HG02759 (cell line): ENCODE measurements around the gene TSHZ2.

Experiments used
- ATAC-seq: cut with Tn5 transposase; IDR thresholded peaks from one replicate; pipeline ENCODE4 v1.9.1; 2021; ENCODE audit warnings: mild to moderate bottlenecking, moderate library complexity; ENCODE audit not compliant: unreplicated experiment

TSHZ2 gene

DNA sequence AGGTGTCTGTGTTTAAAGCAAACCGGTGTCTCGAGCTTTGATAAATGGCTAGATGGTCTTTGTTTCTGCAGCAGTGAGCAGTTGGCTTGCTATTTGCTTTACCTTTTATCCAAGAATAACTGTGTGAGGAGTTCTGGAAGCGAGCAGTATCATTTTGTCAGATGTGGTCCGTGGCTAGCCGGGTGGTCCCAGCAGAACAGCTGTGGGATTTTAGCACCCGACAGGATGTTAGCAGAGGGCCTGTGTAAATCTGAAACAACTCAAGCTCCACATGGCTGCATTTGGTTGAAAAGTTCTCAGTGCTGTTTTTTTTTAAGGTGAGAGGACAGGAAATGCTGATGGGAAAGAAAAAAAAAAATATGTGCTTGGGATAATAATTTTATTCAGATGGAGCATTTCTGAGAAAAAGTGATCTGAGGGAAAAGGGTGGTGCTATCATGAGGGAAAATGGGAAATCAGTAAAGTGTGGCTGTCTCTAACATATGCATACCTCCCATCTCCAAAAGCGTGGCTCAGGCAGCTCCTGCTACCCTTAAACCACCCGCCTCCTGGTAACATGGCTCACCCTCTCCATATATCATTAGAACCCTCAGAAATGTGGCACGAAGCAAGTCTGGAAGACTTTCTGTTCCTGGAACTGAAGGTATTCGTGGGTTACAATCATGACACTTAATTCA is 215.4 kb downstream of the TSHZ2 start:
- ATAC-seq, result no peak

DNA sequence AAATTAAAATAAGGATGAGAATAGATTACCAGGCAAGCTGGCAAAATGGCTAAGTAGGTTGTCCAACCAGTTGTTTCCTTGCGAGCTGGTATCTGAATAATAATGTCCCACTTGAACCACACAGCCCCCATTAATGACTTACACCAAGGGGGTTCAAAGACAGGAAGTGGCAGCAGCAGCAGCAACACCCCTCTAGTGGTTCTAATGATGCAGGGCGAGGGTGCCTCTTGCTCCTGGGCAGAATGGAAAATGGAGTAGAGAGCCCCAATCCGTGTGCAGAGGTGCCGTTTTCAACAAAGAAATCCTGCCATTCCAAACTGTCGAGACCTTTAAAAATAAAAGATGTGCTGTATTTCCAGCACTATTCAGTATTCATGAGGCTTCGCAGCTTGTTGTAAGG is 218.1 kb downstream of the TSHZ2 start:
- ATAC-seq, result no peak

DNA sequence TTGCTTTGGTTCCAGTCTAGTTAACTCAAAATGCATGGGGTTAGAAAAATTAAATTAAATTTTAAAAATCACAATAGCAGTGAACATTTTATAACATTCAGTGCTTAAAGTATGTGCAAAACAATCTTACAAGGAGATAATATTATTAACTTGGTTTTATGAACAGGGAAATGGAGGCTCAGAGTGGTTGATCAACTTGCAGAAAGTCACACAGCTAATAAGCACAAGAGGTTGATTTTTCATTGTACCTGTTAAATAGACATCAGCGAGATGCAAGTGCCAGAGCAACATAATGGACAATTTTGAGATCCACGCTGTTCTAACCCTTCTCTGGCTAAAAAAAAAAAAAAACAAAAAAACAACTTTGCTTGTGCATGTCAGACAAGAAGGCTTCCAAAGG is 219.8 kb downstream of the TSHZ2 start:
- ATAC-seq, result no peak

DNA sequence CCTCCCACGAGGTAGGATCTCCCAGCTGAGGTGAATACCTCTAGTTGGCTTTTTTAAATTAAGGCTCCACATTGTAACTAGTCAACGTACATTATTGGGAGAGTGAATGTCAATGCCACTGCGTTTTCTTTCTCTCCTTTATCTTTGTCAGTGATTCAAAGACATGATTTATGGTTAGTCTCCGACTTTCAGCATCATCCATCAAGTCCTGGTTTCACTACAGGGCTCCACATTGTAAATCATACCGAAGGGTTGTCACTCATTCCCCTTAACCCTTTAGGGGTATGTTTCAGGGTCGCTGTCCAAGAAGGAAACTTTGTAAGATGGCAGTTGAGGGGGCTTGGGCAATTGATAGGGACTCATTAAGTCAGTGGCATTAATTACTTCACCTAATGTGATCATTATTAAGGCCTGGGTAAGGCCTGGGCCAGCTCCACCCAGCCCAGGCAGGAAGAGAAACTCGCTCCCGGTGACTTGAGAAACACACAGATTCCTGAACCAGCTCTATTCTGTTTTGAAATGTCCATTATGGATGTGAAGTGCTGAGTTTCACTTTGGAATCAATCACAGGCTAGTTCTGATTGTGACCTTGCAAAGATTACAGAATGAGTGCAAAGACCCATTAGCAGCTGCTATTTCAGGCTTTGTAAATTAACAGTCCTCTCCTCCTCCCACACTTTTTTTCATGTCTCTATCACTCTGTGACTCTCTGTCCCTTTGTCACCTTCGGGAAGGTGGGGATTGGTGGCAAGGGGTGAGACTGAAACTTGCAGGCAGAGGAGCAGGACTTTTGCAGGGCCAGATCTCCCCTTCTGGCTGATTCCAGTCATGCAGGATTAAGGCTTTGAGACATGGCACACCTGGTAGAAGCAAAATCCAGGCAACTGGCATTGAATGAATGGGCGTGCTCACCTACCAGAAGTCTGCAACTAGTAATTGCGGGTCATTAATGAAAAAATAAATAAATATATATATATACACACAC is 222.4 kb downstream of the TSHZ2 start:
- ATAC-seq, result no peak

DNA sequence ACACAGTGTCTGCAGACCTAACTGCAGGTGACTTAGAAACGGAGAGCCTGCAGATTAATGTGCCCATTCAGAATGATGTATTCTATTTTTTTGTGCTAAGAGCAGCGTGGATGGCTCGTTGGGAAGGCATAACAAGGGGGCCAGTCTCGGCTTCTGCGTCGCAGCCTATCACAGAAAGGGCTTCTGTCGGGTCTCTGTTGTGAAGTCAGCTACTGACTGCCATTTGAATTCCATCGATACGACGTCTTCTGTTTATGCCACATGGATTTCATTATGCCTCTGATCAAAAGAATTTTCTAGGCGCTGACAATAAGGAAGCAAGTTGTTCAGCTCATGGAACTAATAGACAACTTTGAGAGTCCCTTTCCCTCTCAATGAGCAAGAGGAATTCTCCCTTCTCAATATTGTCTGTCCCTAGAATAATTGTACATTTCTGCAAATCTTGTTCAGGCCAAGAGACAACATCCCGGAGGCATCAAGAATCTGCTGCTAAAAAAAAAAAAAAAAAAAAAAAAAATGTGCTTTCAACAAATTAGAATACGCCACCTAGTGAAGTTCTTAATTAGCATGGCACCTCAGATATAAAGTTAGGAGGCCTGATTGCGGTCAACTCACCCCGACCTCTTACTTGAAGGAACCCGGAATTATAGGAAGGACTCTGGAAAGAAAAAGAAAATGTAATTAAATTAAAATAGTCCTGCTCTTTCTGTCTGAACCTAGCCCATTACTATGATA is 223.9 kb downstream of the TSHZ2 start:
- ATAC-seq, result no peak

DNA sequence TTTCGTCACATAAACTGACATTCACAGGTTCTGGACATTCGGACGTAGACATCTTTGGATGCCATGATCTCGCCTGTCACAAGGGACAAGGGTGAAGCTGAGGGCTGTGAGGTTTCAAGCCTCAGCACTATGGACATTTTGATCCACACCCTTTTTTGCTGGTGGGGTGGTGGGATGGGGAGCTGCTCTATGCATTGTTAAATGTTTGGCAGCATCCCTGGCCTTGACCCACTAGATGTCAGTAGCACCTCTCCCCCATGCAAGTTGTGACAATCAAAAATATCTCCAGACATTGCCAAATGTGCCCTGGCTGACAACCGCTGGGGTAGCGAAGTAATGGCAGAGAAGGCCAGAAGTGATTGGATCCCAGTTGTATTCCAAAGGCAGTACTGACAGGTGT is 229.4 kb downstream of the TSHZ2 start:
- ATAC-seq, result no peak

DNA sequence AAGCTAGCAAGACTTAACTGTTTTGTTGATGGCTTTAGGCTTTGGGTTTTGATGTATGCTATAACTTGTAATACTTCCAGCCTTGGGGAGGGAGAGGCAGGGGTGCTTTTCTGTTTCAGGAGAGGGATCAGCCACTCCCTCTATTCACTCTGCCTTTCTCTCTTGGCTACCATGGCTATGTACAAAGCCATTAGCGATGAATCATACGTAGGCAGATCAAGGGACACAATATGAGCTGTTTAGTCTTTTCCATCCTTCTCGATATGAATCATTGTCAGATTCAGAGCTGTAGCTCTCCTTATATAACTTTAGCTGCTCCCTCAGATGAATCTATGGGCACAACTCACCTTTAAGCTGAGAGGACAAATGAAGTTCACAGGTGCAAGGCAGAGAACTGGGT is 230.6 kb downstream of the TSHZ2 start:
- no peak for ATAC-seq

DNA sequence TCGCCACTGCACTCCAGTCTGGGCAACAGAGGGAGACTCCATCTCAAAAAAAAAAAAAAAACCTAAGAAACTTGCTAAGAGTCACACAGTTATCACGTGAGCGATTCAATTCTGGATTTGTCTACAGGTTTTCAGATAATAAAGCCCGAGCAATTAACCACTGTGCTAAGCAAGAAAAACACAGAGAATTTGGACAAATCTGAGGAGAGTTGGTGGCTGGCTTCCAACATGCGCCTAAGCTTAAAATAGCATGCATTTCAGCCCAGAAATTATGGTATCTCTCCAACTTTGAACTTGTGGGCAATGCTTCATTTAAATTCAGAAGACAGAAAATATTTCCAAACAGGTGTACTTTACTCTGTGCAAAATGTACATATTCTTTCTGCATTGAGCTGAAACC is 232.9 kb downstream of the TSHZ2 start:
- ATAC-seq, result no peak

DNA sequence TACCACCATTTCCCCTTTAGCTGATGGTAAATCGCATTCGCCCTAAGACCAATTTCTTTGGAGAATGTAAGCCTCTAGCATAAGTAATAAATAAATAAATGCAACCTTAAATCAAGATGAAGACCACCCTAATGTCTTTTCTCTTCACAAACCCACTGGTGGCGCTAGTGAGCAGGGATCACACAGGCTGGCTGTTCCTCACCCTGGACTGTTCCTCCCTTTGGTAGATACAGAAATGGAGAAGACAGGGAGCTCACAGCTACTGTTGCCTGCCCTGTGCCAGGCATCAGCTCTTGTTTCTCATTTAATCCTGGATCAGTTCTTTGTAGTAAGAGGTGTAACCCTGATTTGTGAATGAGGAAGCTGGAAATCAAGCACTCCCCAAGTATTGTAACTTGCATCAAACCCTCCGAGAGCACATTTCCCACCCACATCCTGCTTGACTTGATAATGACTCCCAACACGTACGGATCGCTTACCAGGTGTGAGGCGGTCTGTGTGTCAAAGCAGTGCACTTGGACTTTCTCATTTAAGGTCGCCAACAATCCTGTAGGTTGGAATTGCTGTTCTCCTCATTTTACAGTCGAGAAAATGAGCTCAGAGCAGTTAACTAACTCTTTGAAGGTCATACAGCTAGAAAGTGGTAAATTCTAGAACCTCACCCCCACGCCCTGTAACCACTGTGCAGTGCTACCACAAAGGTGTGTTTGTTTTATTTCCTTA is 236.1 kb downstream of the TSHZ2 start:
- ATAC-seq, result no peak

DNA sequence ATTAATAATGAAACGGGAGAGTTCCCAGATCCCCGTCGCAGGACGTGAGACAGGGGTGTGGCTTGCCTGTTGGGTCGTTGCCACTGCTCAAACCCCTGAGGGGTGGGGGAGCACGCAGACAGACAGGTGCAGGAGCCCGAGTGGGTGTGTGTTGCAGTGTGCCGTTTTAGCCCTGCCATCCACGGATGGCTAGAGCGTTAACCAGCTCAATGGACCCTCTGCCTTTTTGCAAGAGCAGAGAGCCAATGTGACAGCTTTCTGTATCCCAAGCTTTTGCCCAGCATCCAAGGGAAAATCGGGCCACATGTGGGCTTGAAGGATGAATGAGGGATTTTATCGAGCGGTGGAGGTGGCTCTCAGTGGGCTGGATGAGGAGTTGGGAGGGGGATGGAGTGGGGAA is 237.9 kb downstream of the TSHZ2 start:
- ATAC-seq, result no peak

DNA sequence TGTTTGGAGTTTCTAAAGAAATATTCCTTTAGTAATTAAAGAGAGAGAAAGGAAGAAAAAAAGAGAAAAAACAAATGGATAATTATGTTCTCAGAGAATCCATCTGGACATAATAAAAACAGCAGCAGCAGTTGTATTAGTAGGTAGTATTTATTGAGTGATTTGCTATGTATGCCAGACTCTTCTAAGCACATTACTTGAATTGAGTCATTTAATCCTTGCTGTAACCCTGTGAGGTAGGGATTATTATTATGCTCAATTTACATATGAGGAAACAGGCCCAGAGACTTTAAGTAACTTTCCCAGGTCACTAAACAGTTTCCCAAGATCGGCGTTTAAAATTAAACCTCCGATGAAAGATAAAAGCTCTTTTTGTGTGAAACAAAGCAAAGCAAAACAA is 238.8 kb downstream of the TSHZ2 start:
- ATAC-seq, result no peak

DNA sequence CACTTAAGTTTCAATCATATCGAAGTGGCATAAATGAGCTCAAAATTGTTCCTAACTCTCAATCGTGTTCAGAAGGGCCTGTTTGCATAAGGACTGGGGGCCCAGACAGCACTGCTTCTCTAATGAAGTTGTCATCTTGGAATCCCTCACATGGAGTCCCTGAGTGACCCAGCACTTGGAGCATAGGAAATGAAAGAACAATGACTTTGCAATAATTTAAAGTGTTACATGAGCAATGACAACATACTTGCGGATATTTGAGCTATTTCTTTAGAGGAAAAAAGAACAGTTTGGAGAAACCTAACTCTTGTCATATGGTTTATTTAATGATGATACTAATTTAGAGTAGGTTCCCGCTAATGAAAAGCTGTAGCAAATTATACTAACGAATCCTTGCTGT is 239.9 kb downstream of the TSHZ2 start:
- ATAC-seq, result no peak

DNA sequence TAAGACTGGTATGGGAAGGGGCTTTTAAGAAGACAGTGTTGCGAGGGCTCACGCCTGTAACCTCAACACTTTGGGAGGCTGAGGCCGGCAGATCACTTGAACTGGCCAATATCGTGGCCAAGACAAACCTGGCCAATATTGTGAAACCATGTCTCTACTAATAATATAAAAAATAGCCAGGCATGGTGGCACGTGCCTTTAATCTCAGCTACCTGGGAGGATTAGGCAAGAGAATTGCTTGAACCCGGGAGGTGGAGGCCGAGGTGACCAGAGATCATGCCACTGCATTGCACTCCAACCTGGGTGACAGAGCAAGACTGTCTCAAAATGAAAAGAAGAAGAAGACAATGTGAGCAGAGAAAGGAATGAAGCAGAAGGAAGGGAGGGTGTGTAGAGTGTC is 242.2 kb downstream of the TSHZ2 start:
- no peak for ATAC-seq

DNA sequence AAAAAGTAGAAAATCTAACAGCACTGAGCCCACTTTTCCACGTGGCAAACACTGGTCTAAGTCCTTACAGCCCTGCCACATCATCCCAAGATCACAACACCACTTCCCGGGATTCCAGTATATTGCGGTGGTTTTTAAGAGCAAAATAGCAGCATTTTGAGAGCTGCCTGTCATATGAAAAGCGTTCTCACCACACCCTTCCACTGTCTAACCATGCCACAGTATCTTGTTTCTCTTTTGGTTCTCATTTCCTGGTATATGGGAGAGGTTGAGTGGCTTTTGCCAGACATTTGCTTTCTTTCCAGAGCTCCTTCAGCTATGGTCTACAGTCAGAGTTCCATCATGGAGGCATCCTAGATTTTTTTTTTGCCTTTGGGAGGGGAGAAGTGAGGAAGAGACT is 243.0 kb downstream of the TSHZ2 start:
- ATAC-seq, result no peak

DNA sequence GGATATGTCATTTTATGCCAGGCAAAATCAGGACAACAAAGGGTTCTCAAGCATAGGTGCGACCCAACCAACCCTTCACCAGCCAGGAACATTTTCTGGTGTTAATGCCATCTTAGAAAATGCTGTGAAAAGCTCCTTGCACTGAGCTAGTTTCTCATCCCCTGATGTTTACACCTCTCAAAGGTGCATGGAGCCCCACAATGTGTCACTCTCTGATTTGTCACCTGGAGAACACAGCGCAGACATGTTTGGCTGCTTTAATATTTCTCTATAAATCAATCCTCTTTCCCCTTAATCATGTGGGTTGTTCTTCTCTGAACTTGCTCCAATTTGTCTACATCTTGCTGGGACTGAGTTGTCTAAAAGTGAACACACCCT is 244.3 kb downstream of the TSHZ2 start:
- no peak for ATAC-seq

DNA sequence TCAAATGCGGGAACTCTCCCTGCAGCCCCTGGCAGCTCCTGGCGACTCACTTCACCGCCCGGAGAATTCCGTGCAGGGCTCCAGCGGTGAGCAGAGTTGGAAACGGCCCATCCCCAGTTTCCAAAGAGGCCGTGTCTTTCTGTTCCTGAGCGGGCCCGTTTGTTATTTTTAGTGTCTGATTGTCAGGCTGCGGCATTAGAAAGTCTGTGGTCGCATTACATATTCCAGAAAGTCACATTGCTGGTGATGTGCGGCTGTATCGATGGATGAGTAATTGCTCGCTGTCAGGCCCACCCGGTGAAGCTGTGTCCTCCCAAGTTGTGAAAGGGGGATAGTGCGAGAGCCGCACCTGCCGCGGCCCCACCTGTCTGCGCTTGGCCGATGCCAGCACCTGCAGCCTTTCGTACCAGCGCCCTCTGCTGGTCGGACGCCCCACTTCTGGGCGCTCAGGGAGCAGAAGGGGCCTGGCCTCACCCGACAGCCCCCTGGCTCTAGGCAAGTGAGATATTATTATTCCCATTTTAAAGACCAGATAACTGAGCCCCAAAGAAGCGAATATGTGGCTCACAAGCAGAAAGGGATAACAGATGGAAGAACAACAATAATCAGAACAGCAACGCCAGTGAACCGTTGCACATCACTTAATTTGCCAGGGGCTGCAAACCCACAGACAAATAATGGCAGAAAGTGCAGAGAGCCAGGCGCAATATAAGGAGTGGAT is 244.9 kb downstream of the TSHZ2 start:
- peak; percentile 85 for ATAC-seq

DNA sequence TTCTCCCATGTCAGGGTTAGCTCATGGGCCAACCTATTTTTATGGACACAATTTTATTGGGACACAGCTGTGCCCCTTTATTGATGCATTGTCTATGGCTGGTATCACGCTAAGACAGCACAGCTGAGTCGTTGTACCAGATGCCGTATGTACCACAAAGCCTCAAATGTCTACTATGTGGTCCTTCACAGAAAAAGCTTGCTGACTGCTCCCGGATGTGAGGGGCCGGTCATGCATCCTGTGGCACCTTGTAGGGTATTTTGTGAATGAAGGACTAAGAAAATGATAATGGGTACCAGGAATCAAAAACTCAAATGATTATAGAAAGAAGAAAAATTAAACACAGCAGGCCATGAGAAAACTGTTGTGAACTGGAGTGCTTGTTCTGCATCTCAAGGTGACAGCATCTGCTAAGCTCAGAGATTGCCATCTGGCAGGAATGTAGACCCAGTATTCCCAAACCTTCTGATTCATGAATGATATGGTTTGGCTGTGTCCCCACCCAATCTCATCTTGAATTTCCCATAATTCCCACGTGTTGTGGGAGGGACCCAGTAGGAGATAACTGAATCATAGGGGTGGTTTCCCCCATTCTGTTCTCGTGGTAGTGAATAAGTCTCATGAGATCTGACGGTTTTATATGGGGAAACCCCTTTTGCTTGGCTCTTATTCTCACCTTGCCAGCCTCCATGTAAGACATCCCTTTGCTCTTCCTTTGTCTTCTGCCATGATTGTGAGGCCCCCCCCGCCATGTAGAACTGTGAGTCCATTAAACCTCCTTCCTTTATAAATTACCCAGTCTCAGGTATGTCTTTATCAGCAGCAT is 248.5 kb downstream of the TSHZ2 start:
- no peak for ATAC-seq

DNA sequence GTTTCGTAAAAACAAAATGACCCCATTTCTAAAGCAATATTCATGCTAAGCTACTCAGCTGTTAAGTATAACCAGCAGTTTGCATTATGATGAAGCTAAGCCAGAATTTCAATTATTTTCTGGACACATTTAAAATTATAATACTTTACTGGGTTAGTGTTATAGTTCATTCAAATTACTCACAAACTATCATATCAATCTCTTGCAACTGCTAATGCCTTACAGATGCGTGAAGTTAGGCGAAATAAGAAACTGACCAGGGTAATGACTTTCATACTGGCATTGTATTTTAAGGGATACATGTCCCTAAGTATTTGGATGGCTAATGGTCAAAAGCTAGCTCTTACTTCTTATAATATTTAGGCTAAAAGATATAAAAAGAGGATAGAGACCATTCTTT is 249.6 kb downstream of the TSHZ2 start:
- no peak for ATAC-seq

DNA sequence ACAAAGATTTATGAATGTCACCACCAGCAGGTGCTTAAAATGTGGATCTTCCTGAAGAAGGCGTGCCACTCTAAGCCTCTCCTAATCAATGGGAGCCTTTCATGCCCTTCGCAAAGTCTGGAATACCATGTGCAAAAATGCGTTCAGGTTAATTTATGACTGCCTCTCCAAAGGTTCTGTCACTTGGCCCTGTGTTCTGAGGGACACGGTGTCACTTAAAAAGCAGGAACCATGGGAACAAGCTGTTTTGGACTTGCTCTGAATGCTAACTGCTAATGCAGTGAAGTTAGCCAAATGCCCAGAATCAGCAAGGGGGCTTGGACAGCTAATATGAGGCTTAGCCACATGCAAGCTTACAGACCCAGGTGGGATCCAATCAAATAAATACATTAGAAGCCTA is 250.3 kb downstream of the TSHZ2 start:
- no peak for ATAC-seq

DNA sequence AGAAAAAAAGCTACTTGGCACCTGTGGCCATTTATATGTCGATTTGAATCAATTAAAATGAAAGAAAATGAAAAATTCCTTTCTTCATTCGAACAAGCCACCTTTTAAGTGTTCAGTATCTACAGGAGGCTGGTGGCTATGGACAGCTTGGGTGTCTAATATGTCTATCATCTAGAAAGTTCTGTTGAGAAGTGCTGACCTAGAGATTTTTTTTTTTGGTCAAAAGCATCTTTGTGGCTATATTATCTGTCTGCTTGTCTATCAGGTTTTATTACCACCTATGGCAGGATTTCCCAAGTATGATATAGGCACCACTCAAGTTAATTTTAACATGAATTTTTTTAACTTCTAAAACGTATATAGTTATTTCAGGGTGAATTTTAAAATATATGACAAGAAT is 250.8 kb downstream of the TSHZ2 start:
- ATAC-seq, result no peak
